PC-3 (cell line): ENCODE measurements around the gene TLR5.

Experiments used
- CTCF ChIP-seq: fragments of 300-600 bp; sonication (generic); conservative IDR thresholded peaks from 2 replicates; pipeline ENCODE4 v1.5.1; 2017; ENCODE audit warnings: antibody characterized with exemption, low read depth, mild to moderate bottlenecking, low read length
- EZH2phosphoT487 ChIP-seq: fragments of 300-600 bp; sonication (generic); IDR thresholded peaks from 2 replicates; pipeline ENCODE4 v1.6.1; 2018; ENCODE audit warnings: mild to moderate bottlenecking, antibody characterized with exemption, low read length, borderline replicate concordance

DNA sequence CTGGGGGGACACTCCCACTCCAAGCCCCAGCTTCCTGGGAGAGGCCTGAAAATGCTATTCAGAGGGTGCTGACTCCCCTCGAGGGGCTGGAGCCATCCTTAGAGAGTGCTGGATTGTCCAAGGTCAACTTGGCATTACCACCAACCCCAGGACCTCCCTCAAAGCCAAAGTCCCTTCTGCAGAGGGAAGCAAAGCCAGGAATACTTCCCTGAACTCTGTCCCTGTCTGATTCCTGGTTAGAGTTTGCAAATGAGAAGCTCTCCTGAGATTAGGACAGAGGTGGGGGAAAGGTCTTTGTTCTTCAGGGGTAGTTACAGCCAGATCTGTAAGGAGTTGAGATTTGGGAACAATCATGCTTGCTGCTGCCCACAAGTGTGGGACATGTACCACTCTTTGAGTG lies 45.3 kb downstream of the TLR5 start:
- no peak for TF ChIP-seq CTCF
- TF ChIP-seq EZH2phosphoT487 = no peak
